IPS DF 6.9 (cell line): ENCODE results near the gene SMIM13.

Source experiments
- DNase-seq: peaks from one replicate; pipeline ENCODE4 v3.0.0-alpha.2; 2013; ENCODE audit warnings: low read depth, low spot score
- H3K27ac ChIP-seq: one replicate; pipeline ENCODE4 v1.5.1; 2013; ENCODE audit warnings: low read length, control low read depth
- H3K27me3 ChIP-seq: 2 replicates; pipeline ENCODE4 v1.6.1; 2013; ENCODE audit warnings: mild to moderate bottlenecking, low read length; ENCODE audit not compliant: control insufficient read depth, insufficient read depth
- H3K36me3 ChIP-seq: 2 replicates; pipeline ENCODE4 v1.6.1; 2013; ENCODE audit warnings: low read length; ENCODE audit not compliant: control insufficient read depth, insufficient read depth
- H3K4me1 ChIP-seq: 2 replicates; pipeline ENCODE4 v1.6.1; 2013; ENCODE audit warnings: low read length; ENCODE audit not compliant: control insufficient read depth, insufficient read depth
- H3K4me3 ChIP-seq: 2 replicates; pipeline ENCODE4 v1.5.1; 2013; ENCODE audit warnings: mild to moderate bottlenecking, low read length
- H3K9me3 ChIP-seq: 2 replicates; pipeline ENCODE4 v1.6.1; 2013; ENCODE audit warnings: low read length, inconsistent platforms; ENCODE audit not compliant: control insufficient read depth, insufficient read depth
- WGBS: extraction: QIAGEN DNeasy Blood & Tissue Kit; methylation state at CpG from one replicate; pipeline ENCODE4 v1.1.7; 2013; ENCODE audit warnings: mixed read lengths, missing lambda C conversion rate; ENCODE audit not compliant: insufficient read length, insufficient coverage; 5-methylcytosine and 5-hydroxymethylcytosine counted together

The SMIM13 gene

DNA sequence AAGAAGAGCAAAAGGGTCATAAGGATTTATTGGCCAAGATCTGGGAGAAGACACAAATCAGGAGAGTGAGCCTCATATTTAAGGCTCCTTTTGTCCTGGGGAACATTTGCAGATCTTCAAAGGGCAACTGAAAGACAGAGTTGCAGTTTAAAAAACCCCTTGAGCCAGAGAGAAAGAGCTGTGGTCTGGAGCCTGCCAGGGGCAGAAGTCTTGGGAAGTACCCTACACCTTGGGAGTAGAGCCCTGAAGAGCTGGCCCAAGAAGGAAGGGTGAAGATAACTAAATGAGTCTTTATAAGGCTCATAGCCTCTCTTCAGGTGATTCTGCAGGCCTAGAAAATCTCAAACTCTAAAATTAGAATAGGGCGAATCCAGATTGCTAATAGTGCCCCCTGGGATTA is 57.9 kb downstream of the SMIM13 start:
- H3K9me3 ChIP-seq, result no peaks in the 10 kb centered on the region
- H3K27me3 ChIP-seq, result no peaks in the 10 kb centered on the region
- no peak for DNase-seq
- no peaks in the 10 kb centered on the region for H3K36me3 ChIP-seq
- H3K4me1 ChIP-seq, result peaks cover 4% of the 10 kb centered on the region; the same call in 1 of the 2 replicates
- no CpG with 5 or more reads among the region's 1 CpG for WGBS
- no peak overlapping the region for H3K27ac ChIP-seq
- no peak overlapping the region for H3K4me3 ChIP-seq

DNA sequence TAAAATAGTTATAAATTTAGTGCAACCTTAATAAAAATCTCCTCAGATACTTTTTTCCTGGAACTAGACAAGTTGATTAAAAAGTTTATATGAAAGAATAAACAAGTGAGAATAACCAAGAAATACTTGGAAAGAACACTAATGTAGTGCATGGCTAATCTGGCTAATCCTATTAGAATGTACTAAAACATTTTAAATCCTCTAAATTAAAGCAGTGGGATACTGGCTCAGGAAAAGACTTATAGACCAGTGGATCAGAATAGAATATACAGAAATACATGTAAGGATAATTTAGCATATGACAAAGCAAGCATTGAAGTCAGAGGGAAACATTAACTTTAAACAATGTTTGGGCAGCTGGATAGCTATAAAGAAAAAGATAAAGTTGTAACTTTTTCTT is 58.9 kb downstream of the SMIM13 start:
- H3K27ac ChIP-seq, result no peak overlapping the region
- H3K27me3 ChIP-seq, result no peaks in the 10 kb centered on the region
- DNase-seq, result no peak
- H3K9me3 ChIP-seq, result no peaks in the 10 kb centered on the region
- no peak overlapping the region for H3K4me3 ChIP-seq
- no peaks in the 10 kb centered on the region for H3K36me3 ChIP-seq
- H3K4me1 ChIP-seq, result peaks cover 4% of the 10 kb centered on the region; the same call in 1 of the 2 replicates

DNA sequence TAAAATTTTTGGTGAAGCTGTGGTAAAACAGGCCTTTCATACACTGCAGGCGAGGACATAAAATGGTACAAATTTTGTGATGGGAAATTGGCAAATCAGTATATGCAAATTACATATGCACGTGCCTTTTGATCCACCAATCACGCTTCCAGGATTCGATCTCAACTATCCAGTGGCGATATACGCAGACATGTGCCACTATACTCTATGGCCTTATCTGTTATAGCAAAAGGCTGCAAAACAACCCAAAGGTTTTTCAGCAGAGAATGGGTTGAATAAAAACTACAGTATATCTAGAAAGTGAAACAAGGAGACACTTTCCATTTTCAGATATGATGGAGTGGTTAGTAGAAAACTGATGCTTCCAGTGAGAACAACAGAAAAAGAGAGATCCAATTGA is 59.8 kb downstream of the SMIM13 start:
- no CpG with 5 or more reads among the region's 6 CpGs for WGBS
- Histone ChIP-seq H3K4me1 (peaks cover 4% of the 10 kb centered on the region; the same call in 1 of the 2 replicates), H3K36me3 (no peaks in the 10 kb centered on the region), H3K4me3 (no peak overlapping the region), H3K27ac (no peak overlapping the region), H3K9me3 (no peaks in the 10 kb centered on the region), H3K27me3 (no peaks in the 10 kb centered on the region)
- DNase-seq, result no peak

DNA sequence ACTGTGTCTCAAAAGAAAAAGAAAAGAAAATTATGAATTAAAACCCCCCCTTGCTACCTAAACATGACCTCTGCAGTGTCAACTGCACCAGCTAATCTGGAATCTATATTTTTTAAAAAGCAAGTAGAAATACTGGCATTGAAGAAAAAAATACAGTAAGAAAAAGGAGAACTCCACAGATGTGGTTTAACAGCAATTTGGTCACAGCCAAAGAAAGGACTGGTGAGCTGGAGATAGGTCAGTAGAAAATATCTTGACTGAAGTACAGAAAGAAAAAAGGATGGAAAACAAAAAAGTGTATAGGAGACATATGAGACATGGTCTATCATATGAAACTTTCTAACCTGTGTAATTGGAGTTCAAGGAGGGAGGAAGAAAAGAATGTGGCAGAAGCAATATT is 62.0 kb downstream of the SMIM13 start:
- H3K4me1 ChIP-seq, result peaks cover 4% of the 10 kb centered on the region; the same call in 1 of the 2 replicates
- H3K36me3 ChIP-seq, result no peaks in the 10 kb centered on the region
- H3K4me3 ChIP-seq, result no peak overlapping the region
- DNase-seq, result no peak
- H3K27me3 ChIP-seq, result no peaks in the 10 kb centered on the region
- H3K9me3 ChIP-seq, result no peaks in the 10 kb centered on the region
- H3K27ac ChIP-seq, result no peak overlapping the region

DNA sequence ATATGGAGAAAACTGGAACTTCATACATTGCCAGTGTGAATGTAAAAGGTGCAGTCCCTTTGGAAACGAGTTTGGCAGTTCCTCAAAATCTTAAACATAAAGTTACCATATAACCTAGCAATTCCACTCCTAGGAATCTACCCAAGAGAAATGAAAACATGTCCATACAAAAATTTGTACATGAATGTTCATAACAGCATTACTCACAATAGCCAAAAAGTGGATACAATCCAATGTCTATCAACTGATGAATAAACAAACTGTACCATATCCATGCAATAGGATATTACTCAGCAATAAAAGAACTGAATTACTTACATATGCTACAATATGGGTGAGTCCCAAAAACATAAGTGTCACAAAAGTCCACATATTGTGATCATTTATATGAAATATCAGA is 66.6 kb downstream of the SMIM13 start:
- no CpG with 5 or more reads among the region's 1 CpG for WGBS

DNA sequence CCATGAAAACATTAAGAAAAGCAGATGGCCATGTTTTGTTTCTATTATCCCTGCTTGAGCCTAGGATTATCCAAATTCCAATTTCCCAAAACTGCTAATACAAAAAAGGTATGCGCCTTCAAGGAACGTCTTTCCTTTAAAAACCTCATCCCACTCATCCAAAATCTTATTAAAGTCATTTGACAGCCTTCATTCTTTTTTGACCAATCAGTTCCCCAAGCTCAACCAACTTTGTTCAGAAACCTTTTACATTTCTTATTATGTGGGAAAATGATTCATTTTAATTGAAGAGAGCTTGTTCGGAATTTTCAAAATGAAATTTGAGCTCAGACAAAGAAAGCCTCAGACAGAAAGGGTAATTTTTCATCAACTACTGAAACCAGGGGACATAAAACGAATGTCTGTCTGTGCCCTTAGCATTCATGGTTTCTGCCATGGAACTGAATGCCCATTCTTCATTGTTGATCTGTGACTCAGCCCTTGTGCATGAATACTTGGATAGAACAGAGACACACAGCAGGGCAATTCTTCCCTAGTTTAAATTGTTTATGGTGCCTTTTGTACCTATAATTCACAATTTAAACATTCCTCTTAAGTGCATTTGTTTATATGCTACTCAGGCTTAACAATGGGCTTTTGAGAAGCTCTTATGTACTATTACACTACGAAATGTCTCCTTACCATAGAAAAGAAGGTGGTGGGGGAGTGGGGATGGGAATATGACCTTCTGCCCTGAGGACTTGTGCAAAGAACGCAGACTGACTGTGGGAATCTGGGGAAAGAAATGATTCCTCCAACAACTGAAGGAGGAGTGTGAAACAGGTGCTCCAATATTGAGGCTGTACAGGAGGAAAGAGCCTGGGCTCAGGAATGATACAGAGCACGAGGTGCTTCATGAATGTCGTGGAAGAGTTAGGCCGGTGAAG is 67.7 kb downstream of the SMIM13 start:
- Histone ChIP-seq H3K27ac (no peak overlapping the region), H3K4me3 (no peak overlapping the region), H3K4me1 (no peaks in the 10 kb centered on the region), H3K27me3 (no peaks in the 10 kb centered on the region), H3K36me3 (no peaks in the 10 kb centered on the region), H3K9me3 (no peaks in the 10 kb centered on the region)
- 100% methylated on average over 2 of the region's 9 CpGs for WGBS
- DNase-seq, result no peak

More for the DNA sequence above, 66.6 kb downstream of the SMIM13 start:
- Histone ChIP-seq H3K4me1 (no peaks in the 10 kb centered on the region), H3K9me3 (no peaks in the 10 kb centered on the region), H3K36me3 (no peaks in the 10 kb centered on the region), H3K27me3 (no peaks in the 10 kb centered on the region), H3K4me3 (no peak overlapping the region), H3K27ac (no peak overlapping the region)
- DNase-seq, result no peak

DNA sequence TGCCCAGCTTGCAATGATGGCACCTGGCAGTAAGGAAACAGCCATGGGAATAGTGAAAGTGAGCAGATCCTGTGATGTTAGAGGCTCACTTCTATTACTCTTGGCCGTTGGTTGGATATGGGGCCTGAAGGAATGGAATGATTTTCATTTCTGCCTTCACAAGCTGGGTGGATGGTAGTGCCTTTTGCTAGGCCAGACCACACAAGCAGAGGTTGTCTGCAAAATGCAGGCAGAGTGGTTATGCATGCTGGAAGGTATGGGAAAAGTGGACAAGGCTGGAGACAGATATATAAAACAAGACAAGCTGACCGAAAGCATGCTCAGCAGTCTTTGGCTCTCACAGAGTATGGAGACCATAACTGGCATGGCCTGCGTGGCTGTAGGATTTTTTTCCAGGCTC is 68.6 kb downstream of the SMIM13 start:
- Histone ChIP-seq H3K9me3 (no peaks in the 10 kb centered on the region), H3K4me3 (no peak overlapping the region), H3K27ac (no peak overlapping the region), H3K36me3 (no peaks in the 10 kb centered on the region), H3K4me1 (no peaks in the 10 kb centered on the region), H3K27me3 (no peaks in the 10 kb centered on the region)
- no peak for DNase-seq
- no CpG with 5 or more reads among the region's 3 CpGs for WGBS

DNA sequence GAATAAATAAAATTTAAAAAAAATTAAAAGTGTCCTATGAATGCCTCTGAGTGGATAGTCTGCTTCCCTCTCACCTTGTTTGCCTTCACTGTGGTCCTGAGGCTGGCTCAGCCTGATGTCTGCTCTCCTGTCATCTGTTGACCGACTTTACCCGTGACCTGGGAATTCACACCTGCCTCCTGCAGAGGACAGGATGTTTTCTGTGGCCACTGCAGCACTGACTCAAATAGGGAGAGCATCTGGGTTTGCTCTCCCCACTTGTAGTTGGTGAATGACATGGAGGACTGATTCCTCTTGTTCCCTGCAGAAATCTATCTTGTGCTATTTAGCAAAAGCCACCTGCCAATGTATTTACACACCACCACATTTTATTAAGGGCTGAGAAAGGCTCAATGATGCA is 70.3 kb downstream of the SMIM13 start:
- no CpG with 5 or more reads among the region's 2 CpGs for WGBS
- DNase-seq, result no peak
- Histone ChIP-seq H3K4me3 (no peak overlapping the region), H3K36me3 (no peaks in the 10 kb centered on the region), H3K9me3 (no peaks in the 10 kb centered on the region), H3K27me3 (no peaks in the 10 kb centered on the region), H3K27ac (no peak overlapping the region), H3K4me1 (no peaks in the 10 kb centered on the region)

DNA sequence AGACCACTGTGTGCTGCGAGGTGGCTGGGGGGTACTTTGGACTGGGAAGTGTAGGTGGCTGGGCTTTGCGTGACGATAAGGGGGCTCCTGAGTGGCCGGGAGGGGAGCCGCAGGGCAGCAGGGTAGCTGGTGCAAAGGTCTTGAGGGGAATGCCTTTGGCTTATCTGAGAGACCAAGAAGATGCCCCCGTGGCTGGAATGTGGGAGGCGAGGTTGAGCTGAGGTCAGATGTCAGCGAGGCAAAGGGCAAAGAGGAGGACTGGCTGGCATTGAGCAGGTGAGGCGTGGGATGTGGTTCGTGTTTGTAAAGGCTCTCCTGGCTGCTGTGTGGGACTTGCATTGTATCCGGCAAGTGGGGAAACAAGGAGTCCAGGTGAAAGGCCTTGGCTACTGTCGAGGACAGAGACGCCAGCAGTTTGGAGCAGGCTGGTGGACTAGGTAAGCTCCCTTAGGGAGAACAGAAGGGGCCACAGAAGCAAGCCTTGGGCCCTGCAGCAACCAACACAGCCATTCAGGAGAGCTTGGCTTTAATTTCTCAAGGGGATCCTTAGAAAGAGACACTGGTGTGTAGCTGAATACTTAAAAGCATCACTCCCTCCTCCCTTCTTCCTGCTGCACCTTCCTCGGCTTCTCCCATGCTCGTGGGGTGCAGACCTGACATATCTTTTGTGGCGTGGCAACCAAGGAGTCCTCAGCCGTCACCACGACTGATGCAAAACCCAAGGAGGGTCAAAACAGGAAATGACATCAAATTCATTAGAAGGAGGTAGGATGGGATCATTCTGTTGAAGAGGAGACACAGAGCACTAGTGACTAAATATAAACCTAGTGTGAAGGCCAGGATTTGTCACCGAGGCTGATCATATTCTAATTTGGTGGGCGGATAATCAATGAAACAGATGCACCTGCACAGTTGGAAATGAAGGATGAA is 71.3 kb downstream of the SMIM13 start:
- H3K4me3 ChIP-seq, result no peak overlapping the region
- no CpG with 5 or more reads among the region's 20 CpGs for WGBS
- no peaks in the 10 kb centered on the region for H3K9me3 ChIP-seq
- no peaks in the 10 kb centered on the region for H3K27me3 ChIP-seq
- no peak for DNase-seq
- no peak overlapping the region for H3K27ac ChIP-seq
- H3K4me1 ChIP-seq, result no peaks in the 10 kb centered on the region
- no peaks in the 10 kb centered on the region for H3K36me3 ChIP-seq

DNA sequence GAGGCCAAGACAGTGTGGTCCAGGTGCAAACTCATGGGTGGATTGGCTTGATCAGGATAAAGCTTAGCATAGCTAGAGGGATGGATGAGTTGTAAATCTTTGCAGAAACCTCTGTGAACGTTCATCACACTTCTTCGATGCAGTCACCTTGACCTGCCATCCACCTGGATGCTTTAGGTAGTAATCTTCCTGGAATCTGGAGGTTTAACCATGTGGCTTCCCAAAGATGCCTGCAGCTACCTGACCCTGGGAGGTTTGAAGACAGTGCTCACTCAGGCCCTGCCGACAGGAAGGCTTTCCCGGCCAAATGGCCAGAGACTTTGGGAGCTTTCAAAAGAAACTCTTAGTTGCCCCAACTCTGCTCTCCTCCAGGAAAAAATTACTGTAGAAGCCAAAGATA is 73.3 kb downstream of the SMIM13 start:
- WGBS, result no CpG with 5 or more reads among the region's 4 CpGs
- DNase-seq, result no peak
- no peaks in the 10 kb centered on the region for H3K36me3 ChIP-seq
- no peaks in the 10 kb centered on the region for H3K4me1 ChIP-seq
- H3K27ac ChIP-seq, result no peak overlapping the region
- H3K4me3 ChIP-seq, result no peak overlapping the region
- no peaks in the 10 kb centered on the region for H3K9me3 ChIP-seq
- no peaks in the 10 kb centered on the region for H3K27me3 ChIP-seq
